ENCODE data around the gene ZDHHC8.

ZDHHC8 gene, protein sequence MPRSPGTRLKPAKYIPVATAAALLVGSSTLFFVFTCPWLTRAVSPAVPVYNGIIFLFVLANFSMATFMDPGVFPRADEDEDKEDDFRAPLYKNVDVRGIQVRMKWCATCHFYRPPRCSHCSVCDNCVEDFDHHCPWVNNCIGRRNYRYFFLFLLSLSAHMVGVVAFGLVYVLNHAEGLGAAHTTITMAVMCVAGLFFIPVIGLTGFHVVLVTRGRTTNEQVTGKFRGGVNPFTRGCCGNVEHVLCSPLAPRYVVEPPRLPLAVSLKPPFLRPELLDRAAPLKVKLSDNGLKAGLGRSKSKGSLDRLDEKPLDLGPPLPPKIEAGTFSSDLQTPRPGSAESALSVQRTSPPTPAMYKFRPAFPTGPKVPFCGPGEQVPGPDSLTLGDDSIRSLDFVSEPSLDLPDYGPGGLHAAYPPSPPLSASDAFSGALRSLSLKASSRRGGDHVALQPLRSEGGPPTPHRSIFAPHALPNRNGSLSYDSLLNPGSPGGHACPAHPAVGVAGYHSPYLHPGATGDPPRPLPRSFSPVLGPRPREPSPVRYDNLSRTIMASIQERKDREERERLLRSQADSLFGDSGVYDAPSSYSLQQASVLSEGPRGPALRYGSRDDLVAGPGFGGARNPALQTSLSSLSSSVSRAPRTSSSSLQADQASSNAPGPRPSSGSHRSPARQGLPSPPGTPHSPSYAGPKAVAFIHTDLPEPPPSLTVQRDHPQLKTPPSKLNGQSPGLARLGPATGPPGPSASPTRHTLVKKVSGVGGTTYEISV

DNA sequence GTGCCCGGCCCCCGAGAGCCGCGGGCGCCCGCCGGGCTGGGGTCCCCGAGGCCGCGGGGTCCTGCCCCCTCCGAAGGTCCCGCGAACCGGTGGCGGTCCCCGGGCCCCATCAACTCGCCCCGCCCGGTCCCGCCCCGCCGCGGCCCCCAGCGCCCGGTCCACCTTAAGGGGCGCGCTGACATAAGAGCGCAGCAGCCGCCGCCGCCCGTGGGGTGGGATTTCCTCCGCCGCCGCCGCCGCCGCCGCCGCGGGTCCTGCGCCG, at the start of gene ZDHHC8:
ZDHHC8 (plus strand) TSS at position 208 of the 262 bp plus-strand sequence. CDS start 144 bp downstream, outside the sequence.
- peaks cover 25% of the 10 kb centered on the region for H3K4me1 ChIP-seq (ENCODE audit: insufficient read depth, low read length, severe bottlenecking)
- no peak within 1 kb of the TSS for H2AFZ ChIP-seq (ENCODE audit: low read length)
- TF ChIP-seq CTCF (IDR thresholded peaks at IDR 0.05; ENCODE audit: low read length) (no peak), EZH2 (IDR thresholded peaks at IDR 0.05; ENCODE audit: borderline replicate concordance, low read length) (no peak)
- H3K27me3 ChIP-seq (ENCODE audit: insufficient read depth, low read length) = no peaks in the 10 kb centered on the region
- no peaks in the 10 kb centered on the region for H3K9me3 ChIP-seq (ENCODE audit: low read length)
- H3K9me2 ChIP-seq (ENCODE audit: low read depth, low read length) = no peaks in the 10 kb centered on the region
- peaks cover 20% of the 10 kb centered on the region for H3K36me3 ChIP-seq (ENCODE audit: insufficient read depth, low read length)
- peak within 1 kb of the TSS; percentile 79 for H3K4me2 ChIP-seq (ENCODE audit: low read length)
- peak within 1 kb of the TSS; percentile 61 for H3K9ac ChIP-seq (ENCODE audit: low read length)
- peak within 1 kb of the TSS; percentile 63 for H3K4me3 ChIP-seq (ENCODE audit: low read depth, low read length, poor library complexity, severe bottlenecking)
- no peaks in the 10 kb centered on the region for H4K20me1 ChIP-seq (ENCODE audit: insufficient read depth, low read length)
- no peaks in the 10 kb centered on the region; the same call in 1 of the 2 replicates for H3F3A ChIP-seq (ENCODE audit: insufficient read depth, low read length)
- H3K79me2 ChIP-seq (ENCODE audit: insufficient read depth, low read length) = no peaks in the 10 kb centered on the region
- H3K27ac ChIP-seq (ENCODE audit: low read depth, low read length, poor library complexity, severe bottlenecking) = no peak within 1 kb of the TSS

- no peak overlapping the region for H2AFZ ChIP-seq (ENCODE audit: low read length)
- H3K9me2 ChIP-seq (ENCODE audit: low read depth, low read length) = no peaks in the 10 kb centered on the region
- H3K27ac ChIP-seq (ENCODE audit: low read depth, low read length, poor library complexity, severe bottlenecking) = peak overlapping the region; percentile 64
- no peaks in the 10 kb centered on the region for H3K9me3 ChIP-seq (ENCODE audit: low read length)
- peak overlapping the region; percentile 37 for H3K4me2 ChIP-seq (ENCODE audit: low read length)
- H3K4me1 ChIP-seq (ENCODE audit: insufficient read depth, low read length, severe bottlenecking) = peaks cover 53% of the 10 kb centered on the region
- H3F3A ChIP-seq (ENCODE audit: insufficient read depth, low read length) = no peaks in the 10 kb centered on the region
- TF ChIP-seq CTCF (IDR thresholded peaks at IDR 0.05; ENCODE audit: low read length) = no peak
- TF ChIP-seq EZH2 (IDR thresholded peaks at IDR 0.05; ENCODE audit: borderline replicate concordance, low read length) = no peak
- H3K27me3 ChIP-seq (ENCODE audit: insufficient read depth, low read length) = no peaks in the 10 kb centered on the region
- H4K20me1 ChIP-seq (ENCODE audit: insufficient read depth, low read length) = no peaks in the 10 kb centered on the region
- peaks cover 33% of the 10 kb centered on the region for H3K36me3 ChIP-seq (ENCODE audit: insufficient read depth, low read length)
- peak overlapping the region; percentile 36; the same call in 1 of the 2 replicates for H3K9ac ChIP-seq (ENCODE audit: low read length)
- no peak overlapping the region for H3K4me3 ChIP-seq (ENCODE audit: low read depth, low read length, poor library complexity, severe bottlenecking)
- peaks cover 45% of the 10 kb centered on the region for H3K79me2 ChIP-seq (ENCODE audit: insufficient read depth, low read length)
These were observed 48.3 kb upstream of the ZDHHC8 start for GRCh38 chr22:20083157-20083890.

- no peak overlapping the region for H3K9ac ChIP-seq (ENCODE audit: low read length)
These were observed 47.6 kb upstream of the ZDHHC8 start for GRCh38 chr22:20083891-20084546.

More at GRCh38 chr22:20083891-20084546, 47.6 kb upstream of the ZDHHC8 start:
- H3K27ac ChIP-seq (ENCODE audit: low read depth, low read length, poor library complexity, severe bottlenecking) = no peak overlapping the region
- no peaks in the 10 kb centered on the region for H3K9me2 ChIP-seq (ENCODE audit: low read depth, low read length)
- H3K79me2 ChIP-seq (ENCODE audit: insufficient read depth, low read length) = peaks cover 45% of the 10 kb centered on the region
- H2AFZ ChIP-seq (ENCODE audit: low read length) = no peak overlapping the region
- TF ChIP-seq EZH2 (IDR thresholded peaks at IDR 0.05; ENCODE audit: borderline replicate concordance, low read length) = no peak
- no peak for TF ChIP-seq CTCF (IDR thresholded peaks at IDR 0.05; ENCODE audit: low read length)
- no peaks in the 10 kb centered on the region for H3F3A ChIP-seq (ENCODE audit: insufficient read depth, low read length)
- H3K4me3 ChIP-seq (ENCODE audit: low read depth, low read length, poor library complexity, severe bottlenecking) = no peak overlapping the region
- peak overlapping the region; percentile 47; the same call in 1 of the 2 replicates for H3K4me2 ChIP-seq (ENCODE audit: low read length)
- peaks cover 53% of the 10 kb centered on the region for H3K4me1 ChIP-seq (ENCODE audit: insufficient read depth, low read length, severe bottlenecking)
- H4K20me1 ChIP-seq (ENCODE audit: insufficient read depth, low read length) = no peaks in the 10 kb centered on the region
- peaks cover 40% of the 10 kb centered on the region for H3K36me3 ChIP-seq (ENCODE audit: insufficient read depth, low read length)
- no peaks in the 10 kb centered on the region for H3K27me3 ChIP-seq (ENCODE audit: insufficient read depth, low read length)
- no peaks in the 10 kb centered on the region for H3K9me3 ChIP-seq (ENCODE audit: low read length)
